Measurements from ENCODE around the gene MINDY4.

MINDY4 gene

GRCh38 chr7:30894866-30895605 is 123.8 kb downstream of the MINDY4 start:
- Histone ChIP-seq H3K9me3 (replicated peaks; ENCODE audit: low read length) (no peaks in the 10 kb centered on the region), H3K36me3 (ENCODE audit: insufficient read depth, low read length) (no peaks in the 10 kb centered on the region), H3K9ac (ENCODE audit: low read depth, low read length) (no peak overlapping the region), H3K4me3 (ENCODE audit: low read length) (no peak overlapping the region), H3K4me2 (ENCODE audit: low read length) (no peak overlapping the region), H3K4me1 (ENCODE audit: control insufficient read depth, insufficient read depth, low read length) (no peaks in the 10 kb centered on the region), H3K27me3 (ENCODE audit: control insufficient read depth, insufficient read depth, low read length) (peaks cover 80% of the 10 kb centered on the region)

GRCh38 chr7:30896036-30896435 is 124.8 kb downstream of the MINDY4 start:
- Histone ChIP-seq H3K4me2 (ENCODE audit: low read length) (no peak overlapping the region), H3K9me3 (replicated peaks; ENCODE audit: low read length) (no peaks in the 10 kb centered on the region), H3K27me3 (ENCODE audit: control insufficient read depth, insufficient read depth, low read length) (peaks cover 80% of the 10 kb centered on the region), H3K9ac (ENCODE audit: low read depth, low read length) (no peak overlapping the region), H3K4me3 (ENCODE audit: low read length) (no peak overlapping the region), H3K4me1 (ENCODE audit: control insufficient read depth, insufficient read depth, low read length) (no peaks in the 10 kb centered on the region), H3K36me3 (ENCODE audit: insufficient read depth, low read length) (no peaks in the 10 kb centered on the region)

GRCh38 chr7:30896783-30897637 is 125.8 kb downstream of the MINDY4 start:
- H3K36me3 ChIP-seq (ENCODE audit: insufficient read depth, low read length): no peaks in the 10 kb centered on the region
- H3K9me3 ChIP-seq (replicated peaks; ENCODE audit: low read length): no peaks in the 10 kb centered on the region
- H3K9ac ChIP-seq (ENCODE audit: low read depth, low read length): no peak overlapping the region

GRCh38 chr7:30897770-30898169 is 126.6 kb downstream of the MINDY4 start:
- no peak overlapping the region for H3K4me2 ChIP-seq (ENCODE audit: low read length)
- H3K27me3 ChIP-seq (ENCODE audit: control insufficient read depth, insufficient read depth, low read length): peaks cover 63% of the 10 kb centered on the region
- no peak overlapping the region for H3K4me3 ChIP-seq (ENCODE audit: low read length)
- H3K9me3 ChIP-seq (replicated peaks; ENCODE audit: low read length): no peaks in the 10 kb centered on the region
- no peaks in the 10 kb centered on the region for H3K4me1 ChIP-seq (ENCODE audit: control insufficient read depth, insufficient read depth, low read length)
- no peaks in the 10 kb centered on the region for H3K36me3 ChIP-seq (ENCODE audit: insufficient read depth, low read length)
- H3K9ac ChIP-seq (ENCODE audit: low read depth, low read length): no peak overlapping the region

More at GRCh38 chr7:30896783-30897637, 125.8 kb downstream of the MINDY4 start:
- H3K4me3 ChIP-seq (ENCODE audit: low read length): no peak overlapping the region
- no peak overlapping the region for H3K4me2 ChIP-seq (ENCODE audit: low read length)
- H3K4me1 ChIP-seq (ENCODE audit: control insufficient read depth, insufficient read depth, low read length): no peaks in the 10 kb centered on the region
- peaks cover 71% of the 10 kb centered on the region for H3K27me3 ChIP-seq (ENCODE audit: control insufficient read depth, insufficient read depth, low read length)

- Histone ChIP-seq H3K27me3 (ENCODE audit: control insufficient read depth, insufficient read depth, low read length) (peaks cover 57% of the 10 kb centered on the region), H3K9ac (ENCODE audit: low read depth, low read length) (no peak overlapping the region), H3K4me2 (ENCODE audit: low read length) (no peak overlapping the region)
These were observed 127.2 kb downstream of the MINDY4 start for GRCh38 chr7:30898411-30898810.

GRCh38 chr7:30899066-30899465 is 127.8 kb downstream of the MINDY4 start:
- Histone ChIP-seq H3K36me3 (ENCODE audit: insufficient read depth, low read length) (no peaks in the 10 kb centered on the region), H3K4me3 (ENCODE audit: low read length) (no peak overlapping the region), H3K4me1 (ENCODE audit: control insufficient read depth, insufficient read depth, low read length) (no peaks in the 10 kb centered on the region), H3K9me3 (replicated peaks; ENCODE audit: low read length) (no peaks in the 10 kb centered on the region), H3K4me2 (ENCODE audit: low read length) (no peak overlapping the region), H3K27me3 (ENCODE audit: control insufficient read depth, insufficient read depth, low read length) (peaks cover 52% of the 10 kb centered on the region), H3K9ac (ENCODE audit: low read depth, low read length) (no peak overlapping the region)

More at GRCh38 chr7:30898411-30898810, 127.2 kb downstream of the MINDY4 start:
- H3K4me1 ChIP-seq (ENCODE audit: control insufficient read depth, insufficient read depth, low read length): no peaks in the 10 kb centered on the region
- no peaks in the 10 kb centered on the region for H3K36me3 ChIP-seq (ENCODE audit: insufficient read depth, low read length)
- H3K9me3 ChIP-seq (replicated peaks; ENCODE audit: low read length): no peaks in the 10 kb centered on the region
- no peak overlapping the region for H3K4me3 ChIP-seq (ENCODE audit: low read length)

GRCh38 chr7:30899630-30900029 is 128.4 kb downstream of the MINDY4 start:
- Histone ChIP-seq H3K4me2 (ENCODE audit: low read length) (no peak overlapping the region), H3K27me3 (ENCODE audit: control insufficient read depth, insufficient read depth, low read length) (peaks cover 47% of the 10 kb centered on the region)

GRCh38 chr7:30900053-30900452 is 128.8 kb downstream of the MINDY4 start:
- no peaks in the 10 kb centered on the region for H3K4me1 ChIP-seq (ENCODE audit: control insufficient read depth, insufficient read depth, low read length)
- H3K36me3 ChIP-seq (ENCODE audit: insufficient read depth, low read length): no peaks in the 10 kb centered on the region
- no peak overlapping the region for H3K4me2 ChIP-seq (ENCODE audit: low read length)
- H3K9ac ChIP-seq (ENCODE audit: low read depth, low read length): no peak overlapping the region
- no peak overlapping the region for H3K4me3 ChIP-seq (ENCODE audit: low read length)
- H3K9me3 ChIP-seq (replicated peaks; ENCODE audit: low read length): no peaks in the 10 kb centered on the region
- H3K27me3 ChIP-seq (ENCODE audit: control insufficient read depth, insufficient read depth, low read length): peaks cover 46% of the 10 kb centered on the region

More at GRCh38 chr7:30899630-30900029, 128.4 kb downstream of the MINDY4 start:
- no peak overlapping the region for H3K4me3 ChIP-seq (ENCODE audit: low read length)
- H3K36me3 ChIP-seq (ENCODE audit: insufficient read depth, low read length): no peaks in the 10 kb centered on the region
- no peaks in the 10 kb centered on the region for H3K4me1 ChIP-seq (ENCODE audit: control insufficient read depth, insufficient read depth, low read length)
- no peak overlapping the region for H3K9ac ChIP-seq (ENCODE audit: low read depth, low read length)
- no peaks in the 10 kb centered on the region for H3K9me3 ChIP-seq (replicated peaks; ENCODE audit: low read length)

- Histone ChIP-seq H3K9me3 (replicated peaks; ENCODE audit: low read length) (no peaks in the 10 kb centered on the region), H3K4me3 (ENCODE audit: low read length) (no peak overlapping the region)
These were observed 129.7 kb downstream of the MINDY4 start for GRCh38 chr7:30900803-30901362.

GRCh38 chr7:30901856-30902255 is 130.6 kb downstream of the MINDY4 start:
- H3K4me1 ChIP-seq (ENCODE audit: control insufficient read depth, insufficient read depth, low read length): peaks cover 14% of the 10 kb centered on the region
- no peak overlapping the region for H3K9ac ChIP-seq (ENCODE audit: low read depth, low read length)
- H3K27me3 ChIP-seq (ENCODE audit: control insufficient read depth, insufficient read depth, low read length): peaks cover 36% of the 10 kb centered on the region
- H3K9me3 ChIP-seq (replicated peaks; ENCODE audit: low read length): no peaks in the 10 kb centered on the region
- no peak overlapping the region for H3K4me3 ChIP-seq (ENCODE audit: low read length)
- no peak overlapping the region for H3K4me2 ChIP-seq (ENCODE audit: low read length)
- H3K36me3 ChIP-seq (ENCODE audit: insufficient read depth, low read length): no peaks in the 10 kb centered on the region

More at GRCh38 chr7:30900803-30901362, 129.7 kb downstream of the MINDY4 start:
- Histone ChIP-seq H3K36me3 (ENCODE audit: insufficient read depth, low read length) (no peaks in the 10 kb centered on the region), H3K9ac (ENCODE audit: low read depth, low read length) (no peak overlapping the region), H3K4me2 (ENCODE audit: low read length) (no peak overlapping the region), H3K27me3 (ENCODE audit: control insufficient read depth, insufficient read depth, low read length) (peaks cover 40% of the 10 kb centered on the region), H3K4me1 (ENCODE audit: control insufficient read depth, insufficient read depth, low read length) (peaks cover 5% of the 10 kb centered on the region)

GRCh38 chr7:30902466-30902865 is 131.2 kb downstream of the MINDY4 start:
- Histone ChIP-seq H3K4me3 (ENCODE audit: low read length) (no peak overlapping the region), H3K27me3 (ENCODE audit: control insufficient read depth, insufficient read depth, low read length) (peaks cover 36% of the 10 kb centered on the region), H3K4me1 (ENCODE audit: control insufficient read depth, insufficient read depth, low read length) (peaks cover 17% of the 10 kb centered on the region), H3K36me3 (ENCODE audit: insufficient read depth, low read length) (no peaks in the 10 kb centered on the region), H3K4me2 (ENCODE audit: low read length) (no peak overlapping the region), H3K9ac (ENCODE audit: low read depth, low read length) (no peak overlapping the region), H3K9me3 (replicated peaks; ENCODE audit: low read length) (no peaks in the 10 kb centered on the region)

All from skeletal muscle satellite cell (primary cell).